ENCODE measurements around the gene C2CD3.
"Not testable (repeated sequence)": the region's sequence is repeated elsewhere in the genome, so short reads cannot be mapped to it uniquely, and the experiment has no call there.

Gene C2CD3

GRCh38 chr11:74066663-74067062 is 104.1 kb downstream of the C2CD3 start:
- DNase-seq: not testable (repeated sequence)

GRCh38 chr11:74065534-74065933 is 105.3 kb downstream of the C2CD3 start:
- DNase-seq: not testable (repeated sequence)

- not testable (repeated sequence) for DNase-seq
Measured at GRCh38 chr11:74063628-74064027, 107.2 kb downstream of the C2CD3 start.

- not testable (repeated sequence) for DNase-seq
Measured at GRCh38 chr11:74061599-74061998, 109.2 kb downstream of the C2CD3 start.

GRCh38 chr11:74057249-74058151 is 113.3 kb downstream of the C2CD3 start:
- no peak for DNase-seq

- DNase-seq: no peak
Measured at GRCh38 chr11:74055938-74056337, 114.9 kb downstream of the C2CD3 start.

- DNase-seq: no peak
Measured at GRCh38 chr11:74050465-74050864, 120.3 kb downstream of the C2CD3 start.

GRCh38 chr11:74048993-74049392 is 121.8 kb downstream of the C2CD3 start:
- DNase-seq: no peak

GRCh38 chr11:74044538-74044937 is 126.3 kb downstream of the C2CD3 start:
- no peak for DNase-seq

- no peak for DNase-seq
Measured at GRCh38 chr11:74043450-74043849, 127.4 kb downstream of the C2CD3 start.

GRCh38 chr11:74037309-74037708 is 133.5 kb downstream of the C2CD3 start:
- no peak for DNase-seq

- DNase-seq: no peak
Measured at GRCh38 chr11:74035264-74035663, 135.5 kb downstream of the C2CD3 start.

- no peak for DNase-seq
Measured at GRCh38 chr11:74033046-74033445, 137.8 kb downstream of the C2CD3 start.

GRCh38 chr11:74030723-74031676 is 139.8 kb downstream of the C2CD3 start:
- peak; percentile 9 for DNase-seq

GRCh38 chr11:74025467-74026166 is 145.2 kb downstream of the C2CD3 start:
- no peak for DNase-seq

GRCh38 chr11:74024261-74025029 is 146.4 kb downstream of the C2CD3 start:
- DNase-seq: peak; percentile 44

GRCh38 chr11:74023276-74023675 is 147.5 kb downstream of the C2CD3 start:
- DNase-seq: no peak

- no peak for DNase-seq
Measured at GRCh38 chr11:74022546-74022945, 148.3 kb downstream of the C2CD3 start.

- no peak for DNase-seq
Measured at GRCh38 chr11:74021998-74022397, 148.8 kb downstream of the C2CD3 start.

GRCh38 chr11:74020539-74020938 is 150.3 kb downstream of the C2CD3 start:
- no peak for DNase-seq

- peak; percentile 13 for DNase-seq
Measured at GRCh38 chr11:74019860-74020259, 150.9 kb downstream of the C2CD3 start.

GRCh38 chr11:74019104-74019738 is 151.6 kb downstream of the C2CD3 start:
- no peak for DNase-seq
